GM19238 (cell line): ENCODE data around the gene BNIP5.

Source experiments
- DNase-seq: peaks from one replicate; pipeline ENCODE4 v3.0.0; 2011; ENCODE audit warnings: low spot score; ENCODE audit not compliant: insufficient read length

BNIP5 gene

DNA sequence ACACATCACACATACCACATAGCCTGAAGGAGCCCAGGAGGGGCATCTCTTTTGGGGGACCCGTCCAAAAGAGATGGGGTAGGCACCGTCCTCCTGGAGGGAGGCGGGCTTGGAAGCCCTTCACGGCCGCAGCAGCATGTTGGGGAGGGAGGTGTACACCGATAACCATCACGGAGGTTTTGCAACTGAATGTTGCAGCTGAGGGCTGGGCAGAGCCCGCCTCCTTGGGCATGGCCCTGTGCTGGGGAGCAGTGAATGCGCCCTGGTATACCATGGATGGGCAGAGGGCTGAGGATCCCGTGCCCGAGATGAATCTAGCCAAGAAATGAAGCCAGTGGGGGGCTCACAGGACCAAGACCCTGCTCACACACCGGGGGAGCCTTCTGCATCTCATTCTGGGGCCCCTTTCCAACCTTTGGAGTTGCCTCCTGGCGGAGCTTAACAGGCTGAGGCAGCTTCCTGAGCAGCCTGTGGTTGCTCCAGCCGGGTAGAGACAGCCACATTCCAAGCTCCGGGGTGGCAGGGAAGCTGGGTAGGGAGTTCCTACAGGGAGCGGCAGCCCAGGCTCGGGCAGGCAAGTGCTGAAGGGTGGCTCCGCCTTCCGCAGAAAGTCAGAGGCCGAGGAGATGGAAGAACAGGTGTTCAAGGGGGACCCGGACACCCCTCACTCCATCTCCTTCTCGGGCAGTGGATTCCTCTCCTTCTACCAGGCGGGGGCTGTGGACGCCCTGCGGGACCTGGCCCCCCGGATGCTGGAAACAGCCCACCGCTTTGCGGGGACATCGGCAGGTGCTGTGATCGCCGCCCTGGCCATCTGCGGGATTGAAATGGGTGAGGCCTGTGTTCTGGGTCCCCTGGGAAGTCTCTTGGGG, 66.6 kb downstream of the BNIP5 start, which contains the start of gene PNPLA1:
Gene PNPLA1, plus strand, starts transcription at position 227 of the 872 bp plus-strand sequence. Its CDS starts 400 bp downstream, at position 627.
- DNase-seq: no peak

DNA sequence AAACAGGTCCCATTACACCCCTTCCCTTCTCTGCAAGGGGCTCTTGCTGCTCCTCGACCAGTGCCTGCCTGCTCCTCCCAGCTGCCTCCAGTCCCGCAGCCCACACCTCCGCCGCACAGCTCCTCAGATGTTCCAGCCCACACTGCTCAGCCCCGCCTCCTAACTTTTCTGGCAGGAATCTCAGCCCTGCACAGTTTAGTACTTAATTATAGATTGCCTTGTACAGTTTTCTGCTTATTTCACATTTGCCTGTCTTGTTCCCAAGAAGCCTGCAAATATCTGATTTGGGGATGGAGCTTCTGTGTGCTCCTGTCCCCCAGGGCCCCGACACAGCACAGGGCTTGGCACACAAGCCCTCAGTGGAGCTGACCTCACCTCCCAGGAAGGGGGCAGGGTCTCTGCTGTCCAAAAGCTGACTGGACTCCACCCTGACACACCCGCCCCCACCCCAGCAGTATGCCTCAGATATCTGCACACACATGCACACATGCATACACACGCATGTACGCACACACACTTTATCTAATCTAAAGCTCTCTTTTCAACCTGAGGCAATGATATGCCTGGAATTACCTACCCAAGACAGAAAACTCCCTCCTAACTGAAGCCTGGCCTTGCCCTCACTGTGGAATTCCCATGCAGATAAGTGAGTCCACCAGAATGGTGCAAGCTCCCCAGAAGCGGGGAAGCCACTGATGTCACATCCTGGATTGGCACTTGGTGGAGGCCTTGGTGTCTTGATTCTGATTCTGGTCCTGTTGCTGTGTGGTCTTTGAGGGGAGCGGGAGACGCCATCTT, 68.0 kb downstream of the BNIP5 start:
- no peak for DNase-seq

DNA sequence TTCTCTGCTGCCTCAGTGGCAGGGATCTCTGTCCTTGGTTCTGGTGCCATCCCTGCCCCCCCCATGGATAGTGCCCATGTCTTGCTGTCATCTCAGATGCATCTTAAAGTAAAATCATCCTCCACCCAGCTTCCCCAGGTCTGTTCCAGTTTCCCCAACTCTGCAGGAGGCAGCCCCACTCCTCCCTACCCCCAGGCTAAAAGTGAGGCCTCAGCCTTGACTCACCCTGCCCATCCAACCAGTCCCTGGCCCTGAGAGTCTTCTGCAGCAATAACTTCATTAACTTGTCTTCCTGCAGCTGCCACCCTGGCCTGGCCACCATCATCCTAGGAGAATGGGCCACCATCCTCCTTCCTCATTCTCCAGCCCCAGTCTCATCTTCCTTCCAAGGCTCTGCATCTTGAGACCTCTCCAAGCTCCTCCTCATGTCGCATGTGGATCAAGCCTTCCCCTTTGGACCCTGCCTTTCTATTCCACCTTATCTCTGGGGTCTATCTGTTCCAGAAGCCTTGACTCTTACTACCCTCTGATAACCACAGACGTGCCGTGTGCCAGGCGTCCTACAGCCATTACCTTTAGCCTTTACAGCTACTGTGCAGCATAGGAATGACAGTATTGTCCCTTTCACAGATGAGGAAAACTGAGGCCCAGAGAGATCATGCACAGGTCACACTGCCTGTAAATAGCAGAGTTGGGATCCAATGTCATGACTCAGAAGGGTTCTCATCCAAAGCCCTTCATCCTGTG, 68.8 kb downstream of the BNIP5 start:
- no peak for DNase-seq

DNA sequence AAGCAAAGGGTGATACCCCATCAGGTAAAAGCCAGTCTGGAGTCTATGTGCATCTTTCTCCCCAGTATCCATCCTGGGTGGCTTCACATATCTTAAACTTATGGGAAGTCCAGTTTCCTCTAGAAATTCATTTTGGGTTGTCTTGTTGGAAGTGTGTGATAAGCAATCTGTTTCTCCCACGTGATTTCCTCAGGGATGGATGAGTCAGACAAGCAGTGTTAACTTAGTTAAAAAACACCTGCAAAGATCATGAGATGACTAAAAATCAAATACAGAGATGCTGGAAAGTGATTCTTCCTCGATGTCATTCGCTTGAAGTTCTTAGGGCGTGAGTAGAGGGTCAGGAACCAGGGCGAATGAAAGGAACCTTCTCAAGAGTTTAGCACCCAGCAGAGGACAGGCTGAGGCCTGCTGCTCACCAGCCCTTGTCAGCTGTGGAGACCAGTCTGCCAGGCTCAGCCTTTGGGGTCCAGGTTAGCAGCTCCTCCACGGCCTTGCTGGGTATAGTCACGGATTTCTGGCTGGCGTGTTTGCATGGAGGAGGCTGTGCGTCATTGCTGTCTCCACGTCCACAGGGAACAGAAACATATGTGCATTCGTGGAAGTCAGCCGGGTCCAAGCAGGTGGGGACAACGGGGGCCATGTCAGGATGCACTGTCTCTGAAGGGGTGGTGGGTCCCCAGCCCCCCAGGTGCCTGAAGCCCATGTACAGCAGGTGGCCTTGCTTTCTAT, 69.6 kb downstream of the BNIP5 start:
- no peak for DNase-seq
